Activated CD8-positive, alpha-beta memory T cell treated with anti-CD3 and anti-CD28 coated beads, Interleukin-2, amount 50 U/mL, for 48 hours (primary cell): ENCODE measurements around the gene HEXIM2.
"Not testable (repeated sequence)": the region's sequence is repeated elsewhere in the genome, so short reads cannot be mapped to it uniquely, and the experiment has no call there.

ENCODE experiments used
- DNase-seq: peaks from one replicate; pipeline ENCODE4 v3.0.0-alpha.2; 2020

Gene HEXIM2

DNA sequence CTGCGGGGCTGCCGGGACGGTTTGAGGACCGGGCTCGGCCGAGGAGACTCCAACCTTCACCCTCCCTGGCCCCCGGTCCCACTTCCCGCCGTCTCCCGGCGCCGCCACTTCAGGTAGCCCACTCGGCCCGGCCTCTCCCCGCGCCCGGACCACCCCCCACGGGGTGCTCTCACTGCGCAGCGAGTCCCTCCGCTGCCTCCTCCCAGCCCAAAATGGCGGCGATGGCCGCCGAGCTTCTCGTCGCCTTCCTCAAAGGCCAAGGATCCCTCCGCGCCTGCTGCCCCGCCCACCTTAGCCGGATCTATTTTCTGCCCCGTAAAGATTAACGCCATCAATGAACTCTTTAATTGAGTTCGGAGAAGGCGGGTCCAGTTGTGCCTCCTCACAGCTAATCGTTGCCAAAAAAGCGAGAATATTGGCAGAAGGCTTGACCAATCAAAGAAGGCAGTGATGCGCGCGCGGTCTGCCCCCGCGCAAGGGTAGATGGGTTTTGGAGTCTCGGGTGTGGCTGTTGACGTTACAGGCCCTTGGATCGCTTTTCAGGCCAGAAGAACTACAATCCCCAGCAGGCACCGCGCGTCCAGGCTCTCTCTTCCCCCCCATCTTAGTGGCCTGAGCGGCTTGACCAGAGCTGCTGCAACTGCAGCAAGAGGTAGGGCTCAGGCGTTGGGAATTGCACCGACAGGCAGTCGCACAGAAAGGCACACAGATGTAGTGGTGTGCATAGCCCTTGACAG is at the start of gene HEXIM2:
TSS of gene HEXIM2 (plus strand) at position 588 of the 737 bp plus-strand sequence. CDS start 919 bp downstream, outside the sequence.
- peak; percentile 94 for DNase-seq

GRCh38 chr17:45112559-45113423 is 48.9 kb upstream of the HEXIM2 start:
- no peak for DNase-seq

DNA sequence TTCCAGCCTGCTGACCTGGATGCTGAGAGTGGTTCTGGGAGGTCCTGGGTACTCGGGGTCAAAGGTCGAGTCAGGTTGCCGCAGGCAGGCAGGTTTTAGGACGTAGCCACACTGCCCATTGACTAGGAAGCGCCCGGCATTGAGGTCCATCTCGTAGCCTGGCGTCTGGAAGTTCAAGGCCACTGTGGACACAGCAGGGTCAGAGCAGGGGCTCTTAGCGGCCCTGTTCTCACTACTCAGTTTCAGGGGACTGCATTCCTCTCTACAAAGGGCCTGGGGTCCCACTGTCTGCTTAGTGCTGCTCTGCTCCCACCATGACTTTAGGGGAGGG is 48.3 kb upstream of the HEXIM2 start:
- no peak for DNase-seq

GRCh38 chr17:45114117-45114932 is 47.4 kb upstream of the HEXIM2 start:
- no peak for DNase-seq

GRCh38 chr17:45115015-45115625 is 46.6 kb upstream of the HEXIM2 start:
- no peak for DNase-seq

DNA sequence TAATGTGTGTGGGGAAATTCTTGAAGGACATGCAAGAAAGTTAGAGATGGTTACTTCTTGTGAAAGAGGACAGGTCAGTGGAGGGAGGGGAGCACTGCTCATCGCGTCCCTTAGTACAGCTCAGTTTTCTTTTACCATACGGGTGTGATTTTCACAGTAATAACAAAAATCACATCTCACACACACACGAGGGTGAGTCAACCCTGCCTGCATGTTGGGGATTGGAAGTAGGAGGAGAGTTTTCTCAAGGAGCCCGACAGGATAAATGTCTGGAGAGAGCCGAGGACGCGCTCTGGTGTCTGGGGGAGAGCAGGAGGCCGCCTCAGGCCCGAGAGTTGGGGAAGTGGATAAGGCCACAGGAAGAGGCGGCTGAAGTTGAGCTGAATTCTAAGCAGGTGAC is 45.8 kb upstream of the HEXIM2 start:
- DNase-seq, result no peak

DNA sequence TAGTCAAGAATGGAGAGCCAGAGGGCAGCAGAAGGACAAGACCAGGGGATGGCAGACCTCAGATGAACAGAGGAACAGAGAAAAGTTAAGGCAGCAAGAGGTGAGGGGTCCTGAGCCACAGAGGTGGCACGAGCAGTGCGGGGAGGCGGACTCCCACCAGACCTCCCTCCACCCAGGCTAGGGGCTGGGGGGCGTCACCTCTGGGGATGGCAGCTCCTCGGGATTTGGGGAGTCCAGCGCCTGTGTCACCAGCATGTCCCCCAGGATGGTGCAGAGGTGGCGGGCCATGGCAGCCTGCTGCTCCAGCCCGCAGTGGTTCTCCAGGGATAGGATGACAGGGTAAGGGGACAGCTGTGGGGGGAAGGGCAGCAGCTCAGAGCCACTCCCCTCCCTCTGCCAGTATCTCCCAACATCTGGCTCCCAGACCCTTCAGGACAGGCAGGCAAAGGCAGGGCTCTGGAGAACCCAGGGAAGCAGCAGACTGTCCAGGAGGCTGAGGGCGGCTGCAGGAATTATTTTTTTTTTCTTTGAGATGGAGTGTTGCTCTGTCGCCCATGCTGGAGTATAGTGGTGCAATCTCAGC is 45.1 kb upstream of the HEXIM2 start:
- DNase-seq, result no peak

GRCh38 chr17:45117334-45117733 is 44.3 kb upstream of the HEXIM2 start:
- no peak for DNase-seq

- DNase-seq, result no peak
Observed at GRCh38 chr17:45117848-45118646, 43.6 kb upstream of the HEXIM2 start.

GRCh38 chr17:45118691-45119090 is 43.0 kb upstream of the HEXIM2 start:
- DNase-seq, result no peak

DNA sequence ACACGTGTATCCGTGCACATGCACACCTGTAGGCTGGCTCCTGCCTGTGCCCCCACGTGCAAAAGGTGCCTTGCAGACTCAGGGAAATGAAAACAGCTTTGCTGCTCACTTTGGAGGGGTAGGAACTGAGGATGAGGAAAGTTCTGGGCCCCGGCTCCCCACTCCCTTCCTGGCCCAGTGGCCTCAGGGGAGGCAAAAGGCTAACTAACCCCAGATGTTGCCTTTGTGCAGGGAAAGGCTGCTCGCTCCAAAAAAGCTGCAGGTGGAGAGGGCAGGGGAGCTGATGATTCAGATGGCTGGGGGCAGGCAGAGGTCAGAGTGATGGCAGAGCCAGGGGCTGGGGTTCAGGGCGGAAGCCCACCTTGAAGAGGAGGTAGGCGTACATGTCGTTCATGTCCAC is 41.7 kb upstream of the HEXIM2 start:
- DNase-seq, result no peak

DNA sequence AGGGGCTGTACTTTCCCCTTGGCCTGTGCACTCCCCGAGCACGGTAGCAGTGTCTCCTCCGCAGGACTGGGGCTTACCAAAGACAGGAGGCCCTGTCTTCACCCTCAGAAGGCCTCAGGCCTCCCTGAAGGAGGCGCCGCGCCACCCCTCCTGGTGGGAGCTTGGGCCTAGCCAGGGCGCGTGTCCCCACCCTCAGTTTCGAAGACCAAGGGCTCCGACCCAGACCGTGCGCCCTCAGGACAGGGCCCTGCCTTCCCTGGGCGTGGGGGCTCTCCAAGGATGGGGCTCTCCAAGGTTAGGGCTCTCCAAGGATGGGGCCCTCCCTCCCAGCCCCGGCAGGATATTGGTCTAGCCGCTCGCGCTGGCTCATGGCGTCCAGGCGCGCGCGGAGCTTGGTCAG is 41.1 kb upstream of the HEXIM2 start:
- DNase-seq, result no peak

- DNase-seq, result no peak
Observed at GRCh38 chr17:45121055-45121454, 40.6 kb upstream of the HEXIM2 start.

DNA sequence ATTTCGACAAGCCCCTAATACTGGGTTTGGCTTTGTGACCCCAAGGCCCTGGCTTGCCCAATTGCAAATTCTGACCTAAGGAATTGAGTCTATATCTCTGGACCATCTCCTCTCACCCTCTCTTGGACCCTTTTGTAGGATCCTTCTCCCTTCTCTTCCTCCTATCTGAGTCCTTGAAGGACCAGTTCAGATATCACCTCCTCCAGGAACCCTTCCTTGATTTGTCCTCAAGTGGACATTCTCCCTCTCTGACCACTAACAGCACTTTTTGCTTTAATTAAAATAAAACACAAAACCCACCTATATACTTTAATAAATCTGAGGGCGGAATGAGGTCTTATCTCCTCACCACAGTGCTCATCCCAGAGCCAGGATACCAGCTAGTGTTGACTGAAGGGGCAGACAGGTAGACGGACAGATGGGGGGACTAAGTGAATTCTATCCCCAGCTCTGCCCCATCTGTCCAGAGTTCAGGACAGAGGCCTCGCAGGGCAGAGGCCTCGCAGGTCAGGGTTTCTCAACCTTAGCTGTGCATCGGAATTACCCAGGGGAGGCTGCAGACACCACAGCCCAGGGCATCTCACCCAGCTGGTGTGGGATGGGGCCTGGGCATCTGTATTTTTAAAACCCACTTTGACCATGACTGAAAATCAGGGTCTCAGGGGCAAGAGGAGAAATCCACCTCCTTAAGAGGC is 38.5 kb upstream of the HEXIM2 start:
- DNase-seq, result no peak

- DNase-seq, result no peak
Observed at GRCh38 chr17:45123930-45124796, 37.5 kb upstream of the HEXIM2 start.

GRCh38 chr17:45124797-45125122 is 36.9 kb upstream of the HEXIM2 start:
- DNase-seq, result not testable (repeated sequence)

GRCh38 chr17:45125509-45125908 is 36.2 kb upstream of the HEXIM2 start:
- DNase-seq, result no peak

DNA sequence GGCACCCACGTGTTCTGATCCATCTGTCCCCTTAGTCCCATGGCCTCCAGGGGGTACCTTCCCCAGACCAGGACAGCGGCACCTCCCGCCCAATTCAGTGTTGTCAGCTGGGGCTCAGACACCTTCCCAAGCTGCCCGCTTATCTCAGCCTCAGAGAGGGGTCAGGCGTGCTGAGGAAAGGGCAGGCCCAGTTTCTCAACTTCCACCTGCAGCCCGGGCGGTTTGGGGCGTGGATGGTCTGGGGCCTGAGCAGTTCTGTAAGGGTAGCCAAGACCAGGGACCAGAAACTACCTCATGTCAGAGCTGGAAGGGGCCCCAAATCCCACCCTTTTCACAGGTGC is 34.5 kb upstream of the HEXIM2 start:
- DNase-seq, result no peak

GRCh38 chr17:45127548-45128300 is 34.0 kb upstream of the HEXIM2 start:
- no peak for DNase-seq

DNA sequence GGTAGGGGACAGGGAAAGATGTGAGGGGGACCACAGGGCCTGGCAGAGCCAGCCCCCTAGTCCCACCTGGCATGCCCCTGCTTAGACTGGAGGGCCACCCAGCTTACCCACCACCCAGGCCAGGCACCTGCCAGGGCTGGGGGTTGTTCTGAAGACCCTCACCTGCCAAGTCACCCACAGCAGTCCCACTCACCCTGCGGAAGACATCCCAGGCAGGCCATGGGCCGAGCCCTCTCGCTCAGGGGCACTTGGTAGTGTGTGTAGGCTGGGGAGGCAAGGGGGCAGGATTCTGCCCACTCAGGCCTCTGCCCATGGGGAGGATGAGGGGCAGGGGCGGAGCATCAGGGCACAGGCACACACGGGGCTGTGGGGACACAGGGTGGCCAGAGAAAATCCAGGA is 33.3 kb upstream of the HEXIM2 start:
- no peak for DNase-seq
